Subcutaneous adipose tissue (tissue), 4 donors: ENCODE results near the gene NEFH. TPM values are rescaled to one million over a fixed set of nuclear protein-coding genes. Genes with fewer than 3 reads are reported as not detected.

Experiments
- CTCF ChIP-seq: fragments of 450-650 bp; IDR thresholded peaks from one replicate; pipeline ENCODE4 v1.5.1; 2016; ENCODE audit warnings: low read depth, mild to moderate bottlenecking, control low read depth, antibody characterized with exemption, moderate library complexity
- total RNA-seq, 4 donors: library from RNA; depleted of rRNA; stranded (reverse); fragments of >200 nt; gene quantifications; one replicate each; pipeline ENCODE4 v1.1.0, GENCODE V29; 2016

Gene NEFH
- total RNA-seq, 4 donors from 2014 or later, result 0.19 to 0.66 (median 0.41) TPM

GRCh38 chr22:29503811-29504372, 23.9 kb downstream of the NEFH start:
- TF ChIP-seq CTCF, result no peak

- no peak for TF ChIP-seq CTCF
Measured at GRCh38 chr22:29509298-29509697, 29.3 kb downstream of the NEFH start.

GRCh38 chr22:29509815-29510214, 29.8 kb downstream of the NEFH start:
- TF ChIP-seq CTCF, result no peak

DNA sequence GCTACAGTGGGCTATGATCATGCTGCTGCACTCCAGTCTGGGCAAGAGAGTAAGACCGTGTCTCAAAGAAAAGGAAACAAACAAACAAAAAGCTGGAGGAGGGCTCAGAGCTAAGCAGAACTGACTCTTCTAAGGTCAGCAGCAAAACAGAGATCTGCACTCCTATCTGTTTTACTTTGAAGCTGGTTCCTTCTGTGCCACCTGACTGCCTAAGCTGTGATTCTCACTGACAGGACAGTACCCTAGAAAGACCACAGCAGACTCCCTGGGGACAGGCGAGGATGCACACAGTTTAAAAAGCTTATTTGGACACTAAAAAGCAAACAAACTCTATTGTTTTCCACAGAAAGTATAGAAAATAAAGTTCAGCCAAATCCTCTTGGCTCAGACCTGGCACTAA, 30.5 kb downstream of the NEFH start:
- no peak for TF ChIP-seq CTCF

DNA sequence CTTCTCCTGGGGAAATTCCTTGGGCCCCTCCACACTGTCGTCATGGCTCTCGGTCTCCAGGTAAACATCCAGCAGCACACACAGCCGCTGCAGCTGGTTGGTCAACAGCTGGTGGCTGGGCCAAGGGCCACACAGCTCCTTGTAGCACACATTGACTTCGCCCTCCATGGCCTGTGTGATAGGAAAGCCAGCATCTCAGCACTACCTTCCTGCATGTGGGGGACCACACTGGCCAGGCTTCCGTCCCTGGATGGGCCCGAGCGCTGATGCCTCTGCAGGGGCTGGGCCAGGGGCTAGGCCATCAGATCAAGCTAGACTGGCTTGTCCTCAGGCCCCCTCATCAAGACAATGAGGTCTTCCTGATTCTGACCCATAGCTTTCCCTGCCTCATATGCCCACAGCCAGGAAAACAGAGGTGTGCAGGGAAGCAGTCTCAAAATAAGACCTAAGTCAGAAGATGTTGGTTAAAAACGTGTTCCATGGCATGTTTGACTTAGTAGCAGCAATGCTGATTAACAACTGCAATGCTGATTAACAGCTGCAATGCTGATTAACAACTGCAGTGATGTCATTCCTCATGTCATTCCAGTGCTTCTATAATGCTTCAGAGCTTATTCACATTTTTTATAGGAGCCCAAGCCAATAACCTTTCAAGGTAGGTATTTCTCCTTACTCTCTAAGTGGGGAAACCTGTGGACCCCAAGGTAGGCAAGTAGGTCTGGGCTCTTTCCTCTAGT, 31.3 kb downstream of the NEFH start:
- no peak for TF ChIP-seq CTCF

GRCh38 chr22:29512031-29512430, 32.0 kb downstream of the NEFH start:
- TF ChIP-seq CTCF, result no peak

DNA sequence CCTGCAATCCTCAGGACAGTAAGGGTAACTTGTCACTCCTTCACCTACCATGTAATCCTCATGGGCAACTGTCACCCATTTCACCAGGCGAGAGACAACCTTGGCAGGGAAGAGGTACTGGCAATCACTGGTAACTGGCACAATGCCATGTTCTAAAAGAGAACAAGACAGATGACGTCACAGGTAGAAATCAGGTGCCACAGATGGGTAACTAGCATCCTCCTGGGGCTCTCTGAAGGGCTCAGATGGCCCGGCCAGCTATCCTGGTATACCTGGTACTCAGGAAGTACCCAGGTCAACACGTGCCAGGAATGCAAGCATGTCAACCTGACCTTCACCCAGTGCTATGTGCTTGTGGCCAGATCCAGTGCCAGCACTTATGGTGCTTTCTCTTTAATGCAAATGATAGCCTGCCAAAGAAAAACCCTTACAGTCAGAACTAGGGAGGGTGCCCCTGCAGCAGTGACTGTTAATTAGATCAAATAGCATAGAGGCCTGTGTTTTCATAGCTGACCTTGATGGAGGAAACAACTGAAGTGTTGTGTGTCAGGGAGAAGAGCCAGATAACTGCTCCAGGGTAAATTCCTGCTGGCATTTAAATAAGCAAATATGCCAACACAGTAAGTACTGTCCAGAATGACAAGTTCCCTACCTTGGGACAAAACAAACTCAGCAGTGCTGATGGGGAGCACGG, 37.3 kb downstream of the NEFH start:
- TF ChIP-seq CTCF, result no peak
